T-helper 1 cell treated with Interleukin-12 subunit alpha and Interleukin-12 subunit beta and Interleukin-4 antibody, amounts not matched to agents 30 ng/mL and 1 ng/mL, for 36 hours (primary cell): Measurements from ENCODE around the gene ARL10. TPM values are rescaled to one million over a fixed set of nuclear protein-coding genes. Genes with fewer than 3 reads are reported as not detected.

ENCODE experiments used
- intact Hi-C: fragments of 100-400 bp; cut with micrococcal nuclease; formaldehyde crosslinking; loops from one replicate; pipeline ENCODE4 v1.15.1; 2024
- total RNA-seq: library from RNA; stranded (reverse); gene quantifications from 2 replicates; pipeline ENCODE4 v1.2.3, GENCODE V29; 2022

The ARL10 gene
- total RNA-seq, 1 donor from 2014 or later = 9.0 TPM

DNA sequence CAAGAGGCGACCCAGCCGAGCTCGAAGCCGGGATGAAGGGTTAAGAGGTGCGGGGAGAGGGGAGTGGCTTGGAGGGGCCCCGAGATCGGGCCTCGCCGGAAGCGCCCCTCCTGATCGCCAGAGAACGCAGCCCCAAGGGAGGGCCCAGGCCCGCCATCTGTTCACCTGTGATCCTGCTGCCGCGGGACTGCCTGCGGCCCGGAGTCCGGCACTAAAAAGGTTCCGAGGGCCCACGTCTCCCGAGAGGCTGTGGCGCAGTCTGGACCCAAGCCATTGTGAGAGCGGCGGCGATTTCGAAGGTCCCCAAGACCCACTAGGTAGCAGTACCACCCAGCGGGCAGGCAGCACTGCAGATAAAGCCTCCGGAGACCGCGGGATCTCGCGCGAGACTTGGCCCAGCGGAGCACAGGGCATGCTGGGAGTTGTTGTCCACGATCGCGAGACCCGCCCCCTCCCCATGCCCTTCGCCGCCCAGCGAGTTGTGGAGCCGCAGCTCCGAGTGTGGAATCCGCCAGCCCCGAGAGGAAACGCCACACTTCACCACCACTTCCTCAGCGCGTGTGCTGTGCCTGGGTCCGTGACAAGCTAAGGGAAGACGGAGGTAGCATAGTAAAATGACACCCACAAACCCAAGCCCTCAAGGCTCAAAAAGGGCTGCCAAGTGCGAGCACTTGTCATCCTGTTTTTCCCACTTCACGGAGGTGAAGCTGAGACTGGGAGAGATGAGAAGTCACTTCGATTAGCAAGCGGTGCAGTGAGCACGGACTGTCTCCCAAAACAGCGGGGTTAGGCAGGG, 3.7 kb upstream of the ARL10 start, which contains the start of gene KIAA1191:
KIAA1191 (minus strand) TSS at position 328 of the 796 bp plus-strand sequence. CDS start 2,256 bp downstream, outside the sequence.
- intact Hi-C loops = loop anchor here (1.0 to 5.0 kb wide), 13 partner anchors 27 to 1751 kb away; partner anchors contain the start of genes CLTB, FAF2, HIGD2A and N4BP3

GRCh38 chr5:176362233-176362490, 3.1 kb upstream of the ARL10 start:
- intact Hi-C loops = loop anchor here (5.0 kb wide), 3 partner anchors 125 to 1750 kb away; partner anchors contain the start of genes N4BP3, PRELID1, RAB24 and SIMC1

- intact Hi-C loops = loop anchor here (1.0 to 5.0 kb wide), 5 partner anchors 23 to 1747 kb away; partner anchors contain the start of genes HIGD2A, N4BP3, NOP16 and PRELID1
Measured at GRCh38 chr5:176364765-176365350, 429 bp upstream of the ARL10 start.

GRCh38 chr5:176366232-176366894, 1.1 kb downstream of the ARL10 start:
- intact Hi-C loops = no loop called here

DNA sequence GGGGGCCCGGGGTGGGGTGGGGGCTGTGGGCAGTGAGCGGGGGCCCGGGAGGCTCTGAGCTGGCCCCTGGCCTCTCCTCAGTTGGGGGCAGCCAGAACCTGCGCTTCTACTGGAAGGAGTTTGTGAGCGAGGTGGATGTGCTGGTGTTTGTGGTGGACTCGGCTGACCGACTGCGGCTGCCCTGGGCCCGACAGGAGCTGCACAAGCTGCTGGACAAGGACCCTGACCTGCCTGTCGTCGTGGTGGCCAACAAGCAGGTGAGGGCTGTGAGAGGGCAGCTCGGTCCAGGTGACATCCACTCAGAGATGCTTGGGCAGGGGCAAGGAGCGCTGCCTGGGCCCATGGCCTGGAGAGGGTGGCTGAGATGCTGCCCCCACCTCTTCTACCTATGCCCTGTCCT, 3.4 kb downstream of the ARL10 start:
- intact Hi-C loops = no loop called here

DNA sequence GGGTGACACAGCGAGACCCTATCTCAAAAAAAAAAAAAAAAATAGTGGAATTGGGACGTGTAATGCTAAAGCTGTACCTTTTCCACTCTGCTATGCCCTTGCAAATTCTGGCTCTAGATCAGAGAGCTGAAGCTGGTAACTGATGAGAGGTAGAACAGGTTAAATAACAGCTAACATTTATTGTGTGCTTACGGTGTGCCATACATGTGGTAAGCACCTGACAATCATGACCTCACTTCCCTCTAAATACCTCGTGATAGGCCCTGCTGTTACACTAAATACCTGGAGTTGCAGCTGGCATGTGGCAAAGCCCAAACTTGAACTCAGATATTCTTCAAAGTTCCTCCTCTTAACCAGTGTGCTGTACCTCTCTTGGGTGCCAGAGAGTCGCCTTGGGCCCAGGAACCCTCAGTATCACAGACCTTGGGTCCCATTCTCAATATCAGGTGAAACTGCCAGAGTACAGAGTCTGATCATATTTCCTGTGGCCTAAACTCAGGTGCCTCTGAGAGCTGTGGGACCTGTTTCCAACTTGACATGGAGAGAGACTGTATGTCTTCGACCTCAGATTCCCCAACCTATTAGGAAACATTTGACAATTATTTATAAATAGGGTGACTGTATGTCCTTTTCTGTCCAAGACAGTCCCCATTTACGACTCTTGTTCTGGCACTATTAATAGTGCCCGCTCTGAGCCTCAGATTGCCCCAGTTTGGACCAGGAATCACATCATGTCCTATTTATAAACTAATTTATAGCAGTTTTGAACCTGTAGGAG, 4.8 kb downstream of the ARL10 start:
- intact Hi-C loops = no loop called here

DNA sequence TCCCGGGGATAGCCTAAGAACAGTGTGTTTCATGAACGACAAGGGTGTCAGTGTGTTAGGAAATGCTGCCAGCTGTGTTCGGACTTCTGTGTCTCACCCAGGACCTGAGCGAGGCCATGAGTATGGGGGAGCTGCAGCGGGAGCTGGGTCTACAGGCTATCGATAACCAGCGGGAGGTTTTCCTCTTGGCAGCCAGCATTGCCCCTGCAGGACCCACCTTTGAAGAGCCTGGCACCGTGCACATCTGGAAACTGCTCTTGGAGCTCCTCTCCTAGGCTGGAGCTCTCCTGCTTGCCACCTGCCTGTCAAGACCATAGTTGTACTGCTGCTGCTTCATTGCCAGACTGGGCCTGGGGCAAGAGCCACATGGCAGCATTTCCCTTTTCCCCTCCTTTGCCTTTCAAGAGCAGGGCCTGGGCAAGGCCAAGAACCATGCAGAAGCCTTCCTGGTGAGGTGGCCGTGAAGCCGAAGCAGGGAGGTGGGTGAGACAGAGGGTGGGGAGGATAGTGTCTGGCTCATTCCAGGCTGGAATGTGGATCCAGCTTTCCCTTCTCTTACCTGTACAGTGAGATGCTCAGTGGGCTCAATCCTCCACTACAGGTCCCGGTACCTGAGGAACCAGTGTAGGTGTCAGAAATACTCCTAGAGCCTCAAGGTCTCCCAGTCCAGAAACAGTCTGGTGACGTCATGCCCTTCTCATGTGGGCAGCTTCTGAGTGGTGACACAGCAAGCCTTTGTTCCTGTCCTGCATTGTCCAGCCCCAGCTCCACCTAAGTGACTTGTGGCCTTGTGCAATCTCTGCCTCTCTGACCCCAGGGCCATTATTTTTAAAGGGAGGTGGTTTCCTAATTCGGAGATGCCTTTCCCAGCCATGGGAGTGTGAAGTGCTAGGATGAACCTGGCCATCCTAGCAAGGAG, 6.6 kb downstream of the ARL10 start:
- intact Hi-C loops = no loop called here

DNA sequence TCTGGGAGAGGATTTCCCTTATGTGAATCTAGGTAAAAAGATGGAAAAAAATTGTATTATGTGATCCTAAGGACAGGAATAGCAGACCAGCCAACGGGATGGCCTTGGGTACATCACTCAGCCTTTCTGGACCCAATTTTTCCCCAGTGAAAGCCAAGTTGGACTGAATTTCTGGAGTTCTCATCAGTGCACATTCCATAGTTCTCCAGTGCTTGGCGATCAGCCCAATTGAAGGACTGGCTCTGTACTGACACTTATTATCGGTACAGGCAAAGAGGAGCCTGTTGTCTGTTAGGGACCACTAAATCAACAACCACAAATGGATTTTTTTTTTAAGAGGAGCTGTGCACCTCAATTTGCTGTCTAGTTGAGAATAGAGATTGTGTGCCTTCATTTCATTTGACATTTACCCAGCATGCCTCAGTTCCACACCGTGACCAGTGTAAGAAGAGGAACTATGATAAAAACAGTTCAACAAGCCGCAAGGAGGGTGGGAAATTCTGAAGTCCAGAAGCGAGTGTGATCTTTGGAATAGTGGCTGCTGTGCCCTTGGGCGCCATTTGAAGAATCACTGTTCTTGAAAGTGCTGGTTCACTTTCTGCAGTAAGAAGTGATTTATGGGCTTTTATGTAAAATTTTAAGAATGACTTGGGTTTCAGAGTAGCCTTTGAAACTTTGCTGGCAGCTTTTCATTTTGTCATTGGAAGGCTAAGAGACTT, 8.0 kb downstream of the ARL10 start:
- intact Hi-C loops = no loop called here

DNA sequence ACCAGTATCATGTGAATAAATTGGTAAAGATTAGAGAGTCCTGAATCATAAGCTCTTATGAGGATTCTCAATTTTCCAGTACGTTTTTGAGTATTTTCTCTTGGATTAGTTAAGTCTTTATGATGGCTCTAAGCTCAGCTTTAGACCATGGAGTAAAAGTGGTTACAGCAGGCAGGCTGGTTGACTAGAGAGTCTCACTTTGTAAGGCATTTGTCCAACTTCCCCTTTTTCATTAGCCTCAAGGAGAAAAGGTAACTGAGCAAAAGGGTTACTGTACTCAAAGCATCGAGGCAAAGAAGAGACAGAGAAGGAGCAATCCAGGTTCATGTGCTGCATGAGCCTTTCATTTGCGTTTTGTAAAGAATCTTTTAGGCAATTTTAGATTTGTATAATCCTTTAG, 14.6 kb downstream of the ARL10 start:
- intact Hi-C loops = loop anchor here (10.0 kb wide), 1 partner anchor 1825 kb away; the partner anchor contains the start of gene HNRNPAB

GRCh38 chr5:176381423-176381822, 16.1 kb downstream of the ARL10 start:
- intact Hi-C loops = loop anchor here (10.0 kb wide), 1 partner anchor 1823 kb away; the partner anchor contains the start of gene HNRNPAB

DNA sequence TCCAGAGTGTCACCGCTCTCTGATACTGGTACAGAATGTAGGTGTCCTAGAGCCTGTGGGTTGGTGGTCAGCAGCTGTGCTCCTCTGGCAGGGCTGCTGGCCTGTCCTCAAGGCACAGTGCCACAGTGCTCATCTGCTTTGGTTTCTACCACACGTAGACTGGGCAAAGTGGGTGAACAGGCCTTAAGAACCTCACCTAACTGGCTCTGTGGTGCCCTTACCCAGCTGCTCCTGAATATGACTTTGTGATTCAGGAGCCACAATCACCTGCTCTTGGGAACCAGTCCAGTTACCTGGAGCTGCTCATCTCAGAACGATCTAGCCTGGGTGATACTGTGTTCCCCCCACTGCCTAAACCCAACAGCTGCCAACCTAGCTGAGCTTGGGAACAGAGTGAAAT, 16.7 kb downstream of the ARL10 start:
- intact Hi-C loops = loop anchor here (10.0 kb wide), 1 partner anchor 1823 kb away; the partner anchor contains the start of gene HNRNPAB

GRCh38 chr5:176382721-176383120, 17.4 kb downstream of the ARL10 start:
- intact Hi-C loops = loop anchor here (10.0 kb wide), 1 partner anchor 1822 kb away; the partner anchor contains the start of gene HNRNPAB

DNA sequence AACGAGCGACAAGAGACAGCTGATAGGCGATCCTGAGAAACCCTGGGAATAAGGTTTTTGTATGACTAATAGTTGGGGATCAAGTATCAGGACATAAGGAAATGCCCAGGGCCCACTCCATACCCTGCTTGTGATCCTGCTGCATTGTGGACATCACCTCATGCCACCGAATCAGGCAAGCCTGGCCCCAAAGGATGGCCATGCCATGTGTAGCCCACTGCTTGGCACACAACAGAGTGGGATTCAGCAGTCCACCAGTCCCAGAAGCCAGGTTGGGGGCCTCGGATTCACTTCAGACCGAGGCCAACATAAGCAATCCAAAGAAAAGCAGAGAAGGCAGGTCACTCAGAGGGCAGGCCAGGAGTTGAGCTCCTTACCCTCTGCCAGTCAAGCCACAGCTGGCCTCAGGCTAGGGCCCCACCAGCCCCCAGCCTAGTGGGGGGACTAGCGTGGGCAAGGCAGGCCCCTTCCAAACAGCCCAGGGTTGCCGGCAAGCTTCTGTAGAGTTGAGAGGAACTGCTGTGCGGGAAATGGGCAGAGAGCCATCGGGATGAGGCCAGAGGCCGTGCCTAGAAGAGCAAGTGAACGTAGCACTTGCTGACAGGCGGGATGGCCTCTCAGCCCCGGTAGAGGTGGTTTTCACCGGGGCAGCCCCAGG, 18.1 kb downstream of the ARL10 start:
- intact Hi-C loops = loop anchor here (10.0 kb wide), 1 partner anchor 1821 kb away; the partner anchor contains the start of gene HNRNPAB

GRCh38 chr5:176383961-176384360, 18.7 kb downstream of the ARL10 start:
- intact Hi-C loops = loop anchor here (10.0 kb wide), 1 partner anchor 1821 kb away; the partner anchor contains the start of gene HNRNPAB

DNA sequence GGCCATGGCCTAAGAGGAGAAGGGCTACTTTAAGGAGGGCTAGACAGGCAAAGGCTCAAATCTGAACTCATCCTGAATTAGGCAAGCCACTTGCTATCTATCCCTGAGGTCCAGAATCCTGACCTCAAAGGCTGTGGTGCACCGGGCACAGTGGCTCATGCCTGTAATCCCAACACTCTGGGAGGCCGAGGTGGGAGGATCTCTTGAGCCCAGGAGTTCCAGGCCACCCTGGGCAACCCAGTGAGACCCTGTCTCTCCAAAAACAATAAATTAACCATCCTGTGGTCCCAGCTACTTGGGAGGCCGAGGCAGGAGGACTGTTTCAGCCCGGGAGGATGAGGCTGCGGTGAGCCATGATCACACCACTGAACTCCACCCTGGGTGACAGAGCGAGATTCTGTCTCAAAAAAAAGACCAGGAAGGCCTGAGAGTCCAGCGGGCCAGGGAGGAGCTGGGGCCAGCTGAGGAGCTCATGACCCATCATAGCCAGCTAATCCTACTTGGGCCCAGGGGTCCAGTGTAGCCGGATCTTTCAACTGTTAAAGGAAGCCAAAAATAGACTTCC, 19.2 kb downstream of the ARL10 start:
- intact Hi-C loops = loop anchor here (10.0 kb wide), 1 partner anchor 1820 kb away; the partner anchor contains the start of gene HNRNPAB

DNA sequence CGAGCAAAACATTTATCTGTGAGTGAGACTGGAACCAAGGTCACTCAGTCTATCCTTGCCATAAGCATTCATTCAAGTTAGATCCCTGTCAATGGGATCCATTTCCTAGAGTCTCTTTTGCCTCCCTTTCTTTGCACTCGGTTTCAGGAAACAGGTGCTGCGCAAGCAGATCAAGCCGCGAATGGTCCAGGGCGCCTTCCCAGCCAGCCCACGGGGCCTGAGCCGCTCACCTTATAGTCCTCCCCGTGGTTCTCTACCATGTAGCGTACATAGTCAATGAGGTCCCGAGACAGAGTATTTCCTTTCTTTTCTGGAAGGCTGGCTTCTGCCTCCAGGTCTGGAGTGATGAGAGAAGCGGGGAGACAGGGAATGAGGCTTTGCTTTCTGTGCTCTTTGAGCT, 19.7 kb downstream of the ARL10 start:
- intact Hi-C loops = loop anchor here (5.0 to 10.0 kb wide), 5 partner anchors 853 to 1820 kb away; partner anchors contain the start of genes HNRNPAB, MXD3, NHP2 and TMED9

DNA sequence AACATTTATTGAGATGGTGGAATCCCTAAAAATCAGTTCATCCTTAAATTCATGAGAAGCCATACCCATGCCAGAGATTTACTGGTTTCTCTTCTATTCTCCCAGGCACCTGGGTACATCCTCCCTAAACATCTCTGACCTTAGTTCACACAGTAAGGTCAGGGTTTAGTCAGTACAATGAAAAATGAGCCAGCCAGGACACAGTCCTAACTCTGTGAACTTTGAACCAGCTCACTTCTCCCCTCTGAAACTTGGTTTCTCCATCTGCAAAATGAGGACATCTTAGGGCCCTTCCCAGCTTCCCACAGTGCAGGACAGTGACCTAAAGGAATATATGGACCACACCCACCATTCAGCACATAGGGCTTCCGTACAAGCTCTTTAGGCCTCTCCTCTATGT, 21.2 kb downstream of the ARL10 start:
- intact Hi-C loops = loop anchor here (5.0 to 10.0 kb wide), 5 partner anchors 854 to 1818 kb away; partner anchors contain the start of genes HNRNPAB, MXD3, NHP2 and TMED9
